Thoracic aorta (tissue), 2 donors: ENCODE data around the gene ATAD2B. TPM values are rescaled to one million over a fixed set of nuclear protein-coding genes. Genes with fewer than 3 reads are reported as not detected.

ENCODE experiments used
- ATAC-seq: fragments of 150-250 bp; one replicate; pipeline ENCODE4 v1.8.0; 2017; ENCODE audit warnings: low read depth; ENCODE audit not compliant: insufficient number of reproducible peaks, low FRiP score
- DNase-seq: peaks from one replicate; pipeline ENCODE4 v3.0.0-alpha.2; 2020; ENCODE audit warnings: low spot score
- H3K27ac ChIP-seq, 2 donors: fragments of 200-600 bp; sonication (generic); 1 replicate in 1 of 2; 2 replicates in 1 of 2; pipeline ENCODE4 v1.5.1; 2016; ENCODE audit warnings: mild to moderate bottlenecking in 2 of 2, moderate library complexity in 2 of 2
- H3K27me3 ChIP-seq: fragments of 200-600 bp; sonication (generic); replicated peaks from 2 replicates; pipeline ENCODE4 v1.6.0; 2016; ENCODE audit warnings: mild to moderate bottlenecking; ENCODE audit not compliant: insufficient read depth
- H3K36me3 ChIP-seq: fragments of 200-600 bp; sonication (generic); one replicate; pipeline ENCODE4 v1.5.1; 2016
- H3K4me1 ChIP-seq, 2 donors: fragments of 200-600 bp; sonication (generic); 1 replicate in 1 of 2; 2 replicates in 1 of 2; pipeline versions ENCODE4 v1.5.1 to v1.6.0; 2016; ENCODE audit warnings: low read depth in 2 of 2, mild to moderate bottlenecking in 1 of 2; ENCODE audit not compliant: control insufficient read depth in 1 of 2
- H3K4me3 ChIP-seq: fragments of 200-600 bp; sonication (generic); 2 replicates; pipeline ENCODE4 v1.5.1; 2016; ENCODE audit warnings: mild to moderate bottlenecking
- H3K9me3 ChIP-seq: fragments of 200-600 bp; sonication (generic); 2 replicates; pipeline ENCODE4 v1.5.1; 2016
- total RNA-seq, 2 donors: library from RNA; depleted of rRNA; stranded (reverse); fragments of >200 nt; gene quantifications; one replicate each; pipeline versions ENCODE4 v1.1.0 to v1.2.3, GENCODE V29; 2016
- TF ChIP-seq, protein P1 (sequence below): fragments of 200-600 bp; sonication (generic); IDR thresholded peaks from one replicate; pipeline ENCODE4 v1.5.1; 2019; ENCODE audit warnings: antibody characterized with exemption

Gene ATAD2B
- total RNA-seq, 2 donors from 2014 or later = 38.3 to 80.7 TPM

DNA sequence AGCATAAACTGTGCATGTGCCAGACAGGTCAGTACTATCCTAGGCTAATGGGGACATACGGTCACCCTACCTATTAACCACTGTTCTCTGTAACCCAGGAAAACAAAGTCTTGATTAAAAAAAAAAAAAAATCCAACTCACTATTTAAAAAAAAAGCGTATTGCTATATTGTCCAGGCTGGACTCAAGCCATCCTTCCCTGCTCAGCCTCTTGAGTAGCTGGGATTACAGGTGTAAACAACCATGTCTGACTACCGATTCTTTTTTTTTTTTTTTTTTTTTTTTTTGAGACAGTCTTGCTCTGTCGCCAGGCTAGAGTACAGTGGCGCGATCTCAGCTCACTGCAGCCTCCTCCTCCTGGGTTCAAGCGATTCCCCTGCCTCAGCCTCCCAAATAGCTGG lies 11.6 kb downstream of the ATAD2B start:
- H3K9me3 ChIP-seq = no peaks in the 10 kb centered on the region
- no peaks in the 10 kb centered on the region for H3K27me3 ChIP-seq
- TF ChIP-seq, protein P1, sequence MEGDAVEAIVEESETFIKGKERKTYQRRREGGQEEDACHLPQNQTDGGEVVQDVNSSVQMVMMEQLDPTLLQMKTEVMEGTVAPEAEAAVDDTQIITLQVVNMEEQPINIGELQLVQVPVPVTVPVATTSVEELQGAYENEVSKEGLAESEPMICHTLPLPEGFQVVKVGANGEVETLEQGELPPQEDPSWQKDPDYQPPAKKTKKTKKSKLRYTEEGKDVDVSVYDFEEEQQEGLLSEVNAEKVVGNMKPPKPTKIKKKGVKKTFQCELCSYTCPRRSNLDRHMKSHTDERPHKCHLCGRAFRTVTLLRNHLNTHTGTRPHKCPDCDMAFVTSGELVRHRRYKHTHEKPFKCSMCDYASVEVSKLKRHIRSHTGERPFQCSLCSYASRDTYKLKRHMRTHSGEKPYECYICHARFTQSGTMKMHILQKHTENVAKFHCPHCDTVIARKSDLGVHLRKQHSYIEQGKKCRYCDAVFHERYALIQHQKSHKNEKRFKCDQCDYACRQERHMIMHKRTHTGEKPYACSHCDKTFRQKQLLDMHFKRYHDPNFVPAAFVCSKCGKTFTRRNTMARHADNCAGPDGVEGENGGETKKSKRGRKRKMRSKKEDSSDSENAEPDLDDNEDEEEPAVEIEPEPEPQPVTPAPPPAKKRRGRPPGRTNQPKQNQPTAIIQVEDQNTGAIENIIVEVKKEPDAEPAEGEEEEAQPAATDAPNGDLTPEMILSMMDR = no peak
- H3K4me3 ChIP-seq = no peak overlapping the region
- no peaks in the 10 kb centered on the region for H3K36me3 ChIP-seq
- DNase-seq (no peak), ATAC-seq (no peak)
- H3K4me1 ChIP-seq = peaks cover 23 to 46% of the 10 kb centered on the region in 2 donors
- H3K27ac ChIP-seq = no peak overlapping the region

DNA sequence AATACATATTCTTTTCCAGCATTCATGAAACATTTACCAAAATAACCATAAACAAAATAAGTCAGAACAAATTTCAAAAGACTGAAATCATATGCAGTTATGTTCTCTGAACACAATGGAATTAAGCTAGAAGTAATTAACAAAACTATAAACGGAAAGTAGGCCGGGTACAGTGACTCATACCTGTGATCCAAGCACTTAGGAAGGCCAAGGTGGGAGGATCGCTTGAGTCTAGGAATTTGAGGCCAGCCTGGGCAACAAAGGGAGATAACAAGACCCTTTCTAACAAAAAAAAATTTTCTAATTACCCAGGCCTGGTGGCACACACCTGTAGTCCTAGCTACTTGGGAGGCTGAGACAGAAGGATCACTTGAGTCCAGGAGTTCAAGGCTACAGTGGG lies 14.9 kb downstream of the ATAD2B start:
- Histone ChIP-seq H3K27me3 (no peaks in the 10 kb centered on the region), H3K4me3 (no peak overlapping the region), H3K27ac (no peak overlapping the region), H3K4me1 (peaks cover 6 to 28% of the 10 kb centered on the region in 2 donors), H3K36me3 (no peaks in the 10 kb centered on the region), H3K9me3 (no peaks in the 10 kb centered on the region)
- TF ChIP-seq, protein P1 = no peak
- ATAC-seq (no peak), DNase-seq (no peak)

DNA sequence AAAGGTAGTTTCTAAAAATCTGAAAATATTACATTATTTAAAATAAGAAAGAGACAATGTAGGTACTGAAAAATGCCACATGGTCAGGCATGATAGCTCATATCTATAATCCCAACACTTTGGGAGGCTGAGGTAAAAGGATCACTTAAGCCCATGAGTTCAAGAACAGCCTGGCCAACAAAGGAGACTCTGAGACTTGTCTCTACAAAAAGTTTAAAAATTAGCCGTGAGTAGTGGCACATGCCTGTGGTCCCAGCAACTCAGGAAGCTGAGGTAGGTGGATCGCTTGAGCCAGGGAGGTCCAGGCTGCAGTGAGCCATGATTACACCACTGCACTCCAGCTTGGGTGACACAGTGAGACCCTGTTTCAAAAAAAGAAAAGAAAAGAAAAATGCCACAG lies 21.8 kb downstream of the ATAD2B start:
- TF ChIP-seq, protein P1 = no peak
- H3K4me1 ChIP-seq = peaks cover 28 to 34% of the 10 kb centered on the region in 2 donors
- ATAC-seq (no peak), DNase-seq (no peak)
- no peaks in the 10 kb centered on the region for H3K9me3 ChIP-seq
- H3K27ac ChIP-seq = peak overlapping the region in 1 of 2 donors; percentile 34
- H3K36me3 ChIP-seq = no peaks in the 10 kb centered on the region
- no peak overlapping the region for H3K4me3 ChIP-seq
- H3K27me3 ChIP-seq = no peaks in the 10 kb centered on the region

DNA sequence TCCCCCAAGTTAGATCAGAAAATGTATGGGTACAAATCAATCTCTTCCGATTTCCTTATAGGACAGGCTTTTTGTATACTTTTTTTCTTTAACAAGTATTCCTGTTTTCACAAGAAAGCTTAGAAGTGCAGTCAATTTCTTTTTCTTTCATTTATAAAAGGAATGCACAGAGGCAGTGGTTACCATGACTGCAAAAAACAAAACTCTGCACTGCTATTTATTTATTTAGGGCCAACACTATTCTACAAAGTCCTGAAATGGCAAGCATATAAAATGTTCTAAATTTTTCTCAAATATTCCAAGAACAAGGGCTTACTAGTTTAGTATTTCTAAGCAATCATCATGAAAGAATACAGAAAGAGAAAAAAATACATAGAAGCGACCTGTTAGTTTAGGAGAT lies 22.2 kb downstream of the ATAD2B start:
- peaks cover 28 to 34% of the 10 kb centered on the region in 2 donors for H3K4me1 ChIP-seq
- ATAC-seq (no peak), DNase-seq (no peak)
- H3K27ac ChIP-seq = peak overlapping the region in 1 of 2 donors; percentile 34
- H3K36me3 ChIP-seq = no peaks in the 10 kb centered on the region
- H3K9me3 ChIP-seq = no peaks in the 10 kb centered on the region
- H3K27me3 ChIP-seq = no peaks in the 10 kb centered on the region
- TF ChIP-seq, protein P1 = no peak
- peak overlapping the region; percentile 18 for H3K4me3 ChIP-seq

DNA sequence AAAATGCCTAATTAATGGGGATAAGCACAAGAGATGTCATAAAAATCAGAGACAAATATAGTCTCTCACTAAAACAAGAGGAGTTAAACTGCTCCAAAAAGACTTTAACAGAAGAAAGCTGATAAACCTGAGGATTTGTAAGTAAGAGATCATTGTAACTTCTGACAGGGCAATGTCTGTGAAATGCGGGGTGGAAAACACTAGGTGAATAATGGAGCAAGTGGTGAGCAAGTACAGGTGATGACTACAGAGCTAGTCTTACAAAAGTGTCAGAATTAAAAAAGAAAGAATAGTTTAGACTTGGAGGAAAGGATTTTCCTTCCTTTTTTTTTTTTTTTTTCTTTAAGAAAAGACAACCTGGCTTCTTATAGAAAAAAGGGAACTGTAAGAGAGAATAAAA lies 22.7 kb downstream of the ATAD2B start:
- ATAC-seq (no peak), DNase-seq (no peak)
- Histone ChIP-seq H3K36me3 (no peaks in the 10 kb centered on the region), H3K9me3 (no peaks in the 10 kb centered on the region), H3K4me1 (peaks cover 28 to 34% of the 10 kb centered on the region in 2 donors), H3K27ac (peak overlapping the region in 1 of 2 donors; percentile 34), H3K27me3 (no peaks in the 10 kb centered on the region), H3K4me3 (peak overlapping the region; percentile 18)
- TF ChIP-seq, protein P1 = no peak
